ENCODE results near the gene C7orf25.

Gene C7orf25

GRCh38 chr7:42911454-42912447 lies at the start of gene C7orf25:
Gene C7orf25 (minus strand): TSS chr7:42912070. CDS start chr7:42910900, 1,170 bp downstream.
- peak; percentile 98 for DNase-seq

GRCh38 chr7:42961170-42961569 lies 49.3 kb upstream of the C7orf25 start:
- DNase-seq: no peak

- DNase-seq: no peak
Measured at GRCh38 chr7:42960762-42961161, 48.9 kb upstream of the C7orf25 start.

- no peak for DNase-seq
Measured at GRCh38 chr7:42959549-42959948, 47.7 kb upstream of the C7orf25 start.

GRCh38 chr7:42956062-42956461 lies 44.2 kb upstream of the C7orf25 start:
- no peak for DNase-seq

- no peak for DNase-seq
Measured at GRCh38 chr7:42953994-42954393, 42.1 kb upstream of the C7orf25 start.

- DNase-seq: no peak
Measured at GRCh38 chr7:42952328-42952727, 40.5 kb upstream of the C7orf25 start.

GRCh38 chr7:42950417-42950816 lies 38.5 kb upstream of the C7orf25 start:
- no peak for DNase-seq

- no peak for DNase-seq
Measured at GRCh38 chr7:42947521-42947920, 35.7 kb upstream of the C7orf25 start.

- no peak for DNase-seq
Measured at GRCh38 chr7:42946627-42946950, 34.7 kb upstream of the C7orf25 start.

- DNase-seq: no peak
Measured at GRCh38 chr7:42945821-42946626, 34.2 kb upstream of the C7orf25 start.

- DNase-seq: peak; percentile 87
Measured at GRCh38 chr7:42940985-42941847, 29.3 kb upstream of the C7orf25 start.

- no peak for DNase-seq
Measured at GRCh38 chr7:42939457-42940240, 27.8 kb upstream of the C7orf25 start.

- DNase-seq: no peak
Measured at GRCh38 chr7:42935861-42936260, 24.0 kb upstream of the C7orf25 start.

GRCh38 chr7:42934291-42934690 lies 22.4 kb upstream of the C7orf25 start:
- DNase-seq: no peak

- DNase-seq: no peak
Measured at GRCh38 chr7:42932811-42933591, 21.1 kb upstream of the C7orf25 start.

- DNase-seq: peak; percentile 95
Measured at GRCh38 chr7:42931834-42932651, 20.2 kb upstream of the C7orf25 start, which contains the start of the genes MRPL32 and PSMA2. Gene MRPL32 (plus strand): TSS chr7:42932376. CDS start chr7:42932387, 11 bp downstream. Gene PSMA2 (minus strand): TSS chr7:42932174. CDS start chr7:42932158, 16 bp downstream.

GRCh38 chr7:42931447-42931833 lies 19.6 kb upstream of the C7orf25 start:
- no peak for DNase-seq

- no peak for DNase-seq
Measured at GRCh38 chr7:42930889-42931288, 19.0 kb upstream of the C7orf25 start.

- DNase-seq: no peak
Measured at GRCh38 chr7:42929449-42929848, 17.6 kb upstream of the C7orf25 start.
